ENCODE results near the gene FABP3.

FABP3 gene

DNA sequence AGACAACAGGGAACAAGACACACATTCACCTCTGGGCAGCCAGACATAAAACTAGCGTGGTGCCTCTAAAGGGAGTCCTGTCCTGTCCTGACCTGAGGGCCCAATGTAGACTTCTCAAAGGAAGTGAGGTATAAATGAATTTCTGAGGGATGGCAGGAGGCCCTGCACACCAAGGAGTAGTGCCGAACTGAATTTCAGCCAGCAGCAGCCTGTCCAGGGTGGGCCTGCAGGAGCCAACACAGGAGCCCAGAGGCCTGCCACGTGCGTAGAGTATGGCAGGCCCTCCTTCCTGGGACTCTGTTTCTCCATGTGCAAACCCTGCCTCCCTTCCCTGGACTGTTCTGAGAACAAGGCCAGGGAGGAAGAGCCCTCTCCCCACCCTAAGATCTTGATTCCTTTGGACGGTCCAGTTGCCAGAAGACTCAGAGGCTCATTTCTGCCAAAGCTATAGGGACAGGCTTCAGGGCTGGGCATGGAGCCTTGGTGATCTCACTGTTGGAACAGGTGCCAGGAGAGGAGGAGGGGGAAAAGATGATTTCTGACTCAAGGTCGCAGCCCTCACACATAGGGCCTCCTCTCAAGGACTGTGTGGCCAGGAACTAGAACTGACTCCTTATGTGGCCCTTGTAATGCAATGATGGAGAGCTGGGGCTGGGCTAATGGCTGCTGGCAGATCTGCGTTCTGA lies 1.8 kb upstream of the FABP3 start:
- no peak overlapping the region for H3K4me3 ChIP-seq (ENCODE audit: low read depth, low read length)
- peak; percentile 38 for DNase-seq (ENCODE audit: low read depth)

GRCh38 chr1:31373897-31374486 lies 1.1 kb upstream of the FABP3 start:
- H3K4me3 ChIP-seq (ENCODE audit: low read depth, low read length), result peak overlapping the region; percentile 12
- no peak for DNase-seq (ENCODE audit: low read depth)

- DNase-seq (ENCODE audit: low read depth), result no peak
- H3K4me3 ChIP-seq (ENCODE audit: low read depth, low read length), result peak overlapping the region; percentile 44
Observed at GRCh38 chr1:31372751-31373055, 173 bp downstream of the FABP3 start.

DNA sequence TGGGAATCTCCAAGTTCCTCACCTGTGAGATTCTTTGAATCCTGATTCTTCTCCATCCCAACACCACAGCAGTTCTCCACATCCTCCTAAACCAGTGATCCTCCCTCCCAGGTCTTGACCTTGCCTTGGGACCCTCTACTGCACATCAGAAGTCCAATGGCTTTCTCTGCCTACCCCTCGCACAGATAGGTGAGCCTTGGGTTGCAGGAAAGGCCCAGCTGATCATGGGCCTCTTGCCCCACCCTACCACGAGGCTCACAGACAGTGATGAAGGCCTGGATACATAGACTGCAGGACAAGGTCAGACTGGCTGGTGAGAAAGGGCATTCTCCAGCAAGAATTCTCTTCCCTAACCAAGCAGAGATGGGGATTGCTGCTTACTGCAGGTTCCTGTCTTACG lies 825 bp downstream of the FABP3 start:
- no peak for DNase-seq (ENCODE audit: low read depth)
- peak overlapping the region; percentile 44 for H3K4me3 ChIP-seq (ENCODE audit: low read depth, low read length)

DNA sequence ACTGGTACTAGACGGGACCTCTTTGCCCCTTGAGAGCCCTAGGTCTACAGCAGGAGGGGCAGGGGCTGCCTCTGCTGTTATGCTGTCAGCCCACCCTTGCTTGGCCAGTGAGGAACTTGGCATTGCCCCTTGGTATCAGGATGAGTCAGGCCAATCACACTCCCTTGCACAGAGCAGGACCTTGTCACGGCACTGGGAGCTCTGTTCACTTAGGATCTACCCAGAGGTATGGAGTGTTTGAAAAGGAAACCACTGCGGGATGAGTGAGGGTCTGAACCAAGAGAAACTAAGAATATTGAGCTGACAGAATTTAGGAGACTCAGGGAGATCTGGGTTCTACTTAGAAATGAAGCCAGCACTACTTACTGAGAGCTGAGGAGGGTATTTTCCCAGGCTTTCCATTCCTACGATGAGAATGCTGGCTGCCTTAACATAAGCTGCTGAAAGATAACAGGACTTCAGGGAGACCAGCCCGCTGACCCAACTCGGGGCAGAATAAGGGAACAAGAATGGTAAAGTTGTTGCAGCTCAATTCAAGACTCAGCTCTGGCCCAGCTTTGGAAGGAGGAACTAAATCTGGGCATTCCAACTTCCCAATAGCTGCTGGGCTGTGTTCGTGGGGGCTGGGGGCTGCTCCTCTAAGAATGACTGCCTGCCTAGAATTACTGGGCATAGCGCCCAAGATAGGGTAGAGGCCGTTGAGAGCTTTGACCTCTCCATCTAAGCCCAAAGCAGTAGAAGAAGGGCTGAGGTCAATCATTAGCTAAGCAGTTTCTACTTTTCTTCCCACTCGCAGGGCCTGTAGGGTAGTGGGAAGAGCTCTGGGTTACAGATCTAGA lies 1.5 kb downstream of the FABP3 start:
- H3K4me3 ChIP-seq (ENCODE audit: low read depth, low read length), result no peak overlapping the region
- no peak for DNase-seq (ENCODE audit: low read depth)

DNA sequence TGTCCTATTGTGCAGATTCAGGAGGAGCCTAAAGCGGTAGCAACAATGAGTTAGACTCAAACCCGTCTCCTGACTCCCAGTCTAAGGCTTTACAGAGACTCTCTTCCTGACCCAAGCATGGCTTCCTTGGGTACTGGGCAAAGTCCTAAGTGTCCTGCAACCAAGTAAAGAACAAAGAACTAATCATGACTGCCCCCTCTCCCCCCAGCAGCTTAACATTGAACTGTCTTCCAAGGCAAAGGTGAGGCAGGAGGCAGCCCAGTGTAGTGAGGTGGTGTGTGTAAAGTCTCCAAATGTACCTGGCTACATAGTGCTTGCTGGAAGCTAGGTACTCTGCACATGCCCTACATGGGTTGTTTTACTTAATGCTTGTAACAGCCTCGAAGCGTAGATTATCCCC lies 2.3 kb downstream of the FABP3 start:
- DNase-seq (ENCODE audit: low read depth), result no peak
- H3K4me3 ChIP-seq (ENCODE audit: low read depth, low read length), result no peak overlapping the region

- no peak for DNase-seq (ENCODE audit: low read depth)
- H3K4me3 ChIP-seq (ENCODE audit: low read depth, low read length), result no peak overlapping the region
Observed at GRCh38 chr1:31370021-31370420, 2.9 kb downstream of the FABP3 start.

GRCh38 chr1:31368611-31369107 lies 4.2 kb downstream of the FABP3 start:
- DNase-seq (ENCODE audit: low read depth), result no peak
- H3K4me3 ChIP-seq (ENCODE audit: low read depth, low read length), result no peak overlapping the region

- DNase-seq (ENCODE audit: low read depth), result no peak
- no peak overlapping the region for H3K4me3 ChIP-seq (ENCODE audit: low read depth, low read length)
Observed at GRCh38 chr1:31366796-31367195, 6.1 kb downstream of the FABP3 start.

DNA sequence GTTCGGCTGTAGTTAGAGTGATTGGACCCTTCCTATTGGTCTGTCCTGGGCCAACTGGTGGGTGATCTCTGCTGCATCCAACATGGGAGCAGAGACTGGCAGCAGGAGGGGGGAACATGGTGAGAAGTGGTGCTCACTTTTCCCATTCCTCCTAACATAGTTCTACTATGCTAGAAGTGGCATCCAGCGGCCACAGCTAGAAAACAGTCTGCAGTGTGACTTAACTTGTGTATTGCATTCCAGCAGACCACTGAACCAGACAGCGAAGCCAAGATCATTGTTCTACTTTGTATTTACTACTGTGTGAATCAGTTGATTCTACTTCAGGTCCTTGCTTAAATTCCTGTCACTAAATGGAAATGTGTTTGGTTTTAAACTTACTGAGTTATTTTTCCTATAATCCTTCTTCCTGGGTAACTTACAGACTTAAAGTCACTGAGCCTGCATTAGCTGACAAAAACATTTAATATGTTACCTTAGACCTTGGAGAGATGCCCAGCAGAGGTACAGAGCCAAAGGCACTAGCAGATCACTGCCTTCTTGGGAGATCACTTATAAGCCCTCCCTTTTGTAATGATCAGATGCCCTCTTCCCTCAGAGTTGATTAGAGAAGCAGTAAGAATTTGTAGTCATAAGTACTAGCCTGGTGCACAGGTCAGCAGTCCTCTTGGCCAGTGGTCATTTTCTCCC lies 8.2 kb downstream of the FABP3 start:
- no peak for DNase-seq (ENCODE audit: low read depth)
- H3K4me3 ChIP-seq (ENCODE audit: low read depth, low read length), result no peak overlapping the region

DNA sequence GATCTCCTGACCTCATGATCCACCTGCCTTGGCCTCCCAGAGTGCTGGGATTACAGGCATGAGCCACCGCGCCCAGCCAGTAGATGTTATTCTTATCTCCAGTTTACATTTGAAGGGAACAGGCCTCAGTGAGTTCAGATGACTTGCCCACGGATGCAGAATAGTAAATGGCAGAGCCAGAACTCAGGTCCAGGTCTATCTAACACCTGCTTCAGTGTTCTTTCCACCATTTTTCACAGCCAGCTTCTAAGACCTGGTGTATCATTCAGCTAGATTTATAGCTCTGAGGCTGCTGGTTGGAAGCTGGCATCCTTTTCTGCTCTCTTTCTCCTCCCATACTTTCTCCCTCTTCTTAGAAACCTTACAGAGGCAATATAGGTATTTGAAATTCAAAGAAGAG lies 10.8 kb downstream of the FABP3 start:
- DNase-seq (ENCODE audit: low read depth), result no peak
- no peak overlapping the region for H3K4me3 ChIP-seq (ENCODE audit: low read depth, low read length)

- H3K4me3 ChIP-seq (ENCODE audit: low read depth, low read length), result no peak overlapping the region
- DNase-seq (ENCODE audit: low read depth), result no peak
Observed at GRCh38 chr1:31361607-31362006, 11.3 kb downstream of the FABP3 start.

GRCh38 chr1:31356427-31356826 lies 16.4 kb downstream of the FABP3 start:
- DNase-seq (ENCODE audit: low read depth), result no peak
- no peak overlapping the region for H3K4me3 ChIP-seq (ENCODE audit: low read depth, low read length)

- H3K4me3 ChIP-seq (ENCODE audit: low read depth, low read length), result no peak overlapping the region
- no peak for DNase-seq (ENCODE audit: low read depth)
Observed at GRCh38 chr1:31354283-31354682, 18.6 kb downstream of the FABP3 start.

GRCh38 chr1:31348449-31348848 lies 24.4 kb downstream of the FABP3 start:
- DNase-seq (ENCODE audit: low read depth), result no peak
- no peak overlapping the region for H3K4me3 ChIP-seq (ENCODE audit: low read depth, low read length)

DNA sequence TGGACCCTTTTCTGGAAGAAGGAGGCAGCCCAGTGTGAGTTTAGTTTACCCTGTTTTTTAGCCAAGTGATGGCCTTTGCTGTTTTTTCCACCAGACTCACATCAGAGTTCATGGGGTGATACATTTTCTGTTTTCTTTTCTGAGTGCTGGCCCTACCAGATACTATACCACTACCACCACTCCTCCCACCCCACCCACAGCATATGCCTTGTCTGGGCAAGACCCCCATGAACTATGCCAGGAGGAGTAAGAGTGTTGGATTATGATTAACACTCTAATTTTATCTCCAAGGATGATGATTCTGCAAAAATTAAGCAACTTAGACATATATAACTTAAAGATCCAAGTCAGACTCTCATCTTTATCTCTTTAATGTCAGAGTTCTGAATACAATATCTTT lies 26.1 kb downstream of the FABP3 start:
- no peak for DNase-seq (ENCODE audit: low read depth)
- no peak overlapping the region for H3K4me3 ChIP-seq (ENCODE audit: low read depth, low read length)

DNA sequence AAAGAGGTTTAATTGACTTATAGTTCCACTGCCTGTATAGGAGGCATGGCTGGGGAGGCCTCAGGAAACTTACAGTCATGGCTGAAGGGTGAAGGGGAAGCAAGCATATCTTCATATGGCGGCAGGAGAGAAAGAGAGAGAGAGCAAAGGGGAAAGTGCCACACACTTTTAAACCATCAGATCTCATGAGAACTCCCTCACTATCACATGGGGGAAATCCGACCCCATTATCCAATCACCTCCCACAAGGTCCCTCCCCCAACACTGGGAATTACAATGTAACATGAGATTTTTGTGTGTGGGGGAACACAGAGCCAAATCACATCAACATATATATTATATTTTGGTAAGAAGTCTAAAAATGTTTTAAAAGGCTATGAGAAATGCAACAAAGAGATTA lies 27.2 kb downstream of the FABP3 start:
- no peak overlapping the region for H3K4me3 ChIP-seq (ENCODE audit: low read depth, low read length)
- DNase-seq (ENCODE audit: low read depth), result no peak

DNA sequence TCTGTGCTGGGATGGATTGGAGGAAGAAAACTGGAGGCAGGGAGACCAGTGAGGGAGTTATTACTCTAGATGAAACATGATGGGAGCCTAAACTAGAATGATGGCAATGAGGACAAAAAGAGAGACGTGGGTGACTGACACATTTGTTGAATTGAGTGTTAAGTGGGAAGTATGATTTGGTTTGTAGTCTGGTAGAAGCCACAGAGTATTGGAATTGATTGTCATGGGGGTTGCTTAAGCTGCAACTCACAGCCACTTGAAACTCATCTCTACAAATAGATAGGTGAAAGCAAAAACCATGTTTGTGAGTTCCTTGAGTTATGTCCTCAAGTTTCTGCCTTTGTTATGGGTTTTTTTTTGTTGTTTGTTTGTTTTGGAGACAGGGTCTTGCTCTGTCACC lies 28.4 kb downstream of the FABP3 start:
- no peak overlapping the region for H3K4me3 ChIP-seq (ENCODE audit: low read depth, low read length)
- no peak for DNase-seq (ENCODE audit: low read depth)

DNA sequence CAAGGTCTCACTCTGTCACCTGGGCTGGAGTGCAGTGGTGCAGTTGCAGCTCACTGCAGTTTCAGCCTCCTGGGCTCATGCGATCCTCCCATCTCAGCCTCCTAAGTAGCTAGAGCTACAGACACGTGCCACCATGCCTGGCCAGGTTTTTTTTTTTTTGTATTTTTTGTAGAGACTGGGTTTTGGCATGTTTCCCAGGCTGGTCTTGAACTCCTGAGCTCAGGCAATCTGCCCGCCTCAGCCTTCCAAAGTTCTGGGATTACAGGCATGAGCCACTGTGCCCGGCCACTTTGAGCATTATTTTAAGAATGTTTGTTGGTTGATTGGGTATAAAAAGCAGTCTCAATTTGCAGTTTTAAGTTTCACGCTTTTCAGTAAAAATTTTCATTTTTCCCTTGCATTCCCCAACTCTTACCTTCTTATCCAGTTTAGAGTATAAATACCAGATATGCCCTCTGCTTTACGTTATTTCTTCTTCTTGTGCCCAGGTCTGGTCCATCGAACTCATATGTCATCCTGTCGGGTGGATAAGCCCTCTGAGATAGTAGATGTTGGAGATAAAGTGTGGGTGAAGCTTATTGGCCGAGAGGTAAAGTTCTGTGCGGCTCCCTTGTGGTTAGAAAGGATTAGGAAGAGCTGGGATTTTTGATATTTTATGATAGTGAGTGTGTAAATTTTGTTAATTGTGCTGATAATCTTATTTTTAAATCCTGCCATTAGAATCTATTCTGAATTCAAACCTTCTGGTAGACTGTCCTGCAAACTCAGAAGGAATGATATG lies 36.0 kb downstream of the FABP3 start:
- DNase-seq (ENCODE audit: low read depth), result no peak
- H3K4me3 ChIP-seq (ENCODE audit: low read depth, low read length), result no peak overlapping the region
